DND-41 (cell line): ENCODE data around the gene KRT6B.
"Not testable (repeated sequence)": the region's sequence is repeated elsewhere in the genome, so short reads cannot be mapped to it uniquely, and the experiment has no call there.

Experiments used
- ATAC-seq: fragments of 200-7000 bp; cut with Tn5 transposase; 3 replicates; pipeline ENCODE4 v1.9.1; 2021; ENCODE audit warnings: low read depth; ENCODE audit not compliant: insufficient read depth
- DNase-seq: peaks from one replicate; pipeline ENCODE4 v3.0.0-alpha.2; 2020
- H2AFZ ChIP-seq: 2 replicates; pipeline ENCODE4 v1.6.0; 2012; ENCODE audit warnings: low read depth, low read length
- H3K27ac ChIP-seq: 2 replicates; pipeline ENCODE4 v1.5.1; 2012; ENCODE audit warnings: low read length, inconsistent platforms
- H3K27me3 ChIP-seq: fragments of 200-600 bp; sonication (generic); 2 replicates; pipeline ENCODE4 v1.6.0; 2012; ENCODE audit warnings: low read length, mild to moderate bottlenecking, inconsistent platforms; ENCODE audit not compliant: insufficient read depth, poor library complexity
- H3K36me3 ChIP-seq: 2 replicates; pipeline ENCODE4 v1.5.1; 2012; ENCODE audit warnings: low read length, inconsistent platforms; ENCODE audit not compliant: insufficient read depth
- H3K4me1 ChIP-seq: 2 replicates; pipeline ENCODE4 v1.5.1; 2012; ENCODE audit warnings: mild to moderate bottlenecking, low read length; ENCODE audit not compliant: insufficient read depth
- H3K4me2 ChIP-seq: 2 replicates; pipeline ENCODE4 v1.6.0; 2012; ENCODE audit warnings: mild to moderate bottlenecking, moderate library complexity, low read length, inconsistent platforms; ENCODE audit not compliant: insufficient read depth
- H3K4me3 ChIP-seq, 2 experiments: fragments of 200-600 bp in 1 of 2; shearing (Covaris generic) in 1 of 2; 2 replicates each; pipeline ENCODE4 v1.5.1; 2012 to 2016; ENCODE audit warnings: inconsistent platforms in 2 of 2, low read length in 2 of 2, mild to moderate bottlenecking in 2 of 2, low read depth in 1 of 2, moderate library complexity in 1 of 2
- H3K79me2 ChIP-seq: 2 replicates; pipeline ENCODE4 v1.6.0; 2012; ENCODE audit warnings: low read length, inconsistent platforms; ENCODE audit not compliant: insufficient read depth
- H3K9ac ChIP-seq: 2 replicates; pipeline ENCODE4 v1.6.0; 2012; ENCODE audit warnings: low read depth, mild to moderate bottlenecking, inconsistent platforms, low read length, moderate library complexity
- H3K9me3 ChIP-seq: 2 replicates; pipeline ENCODE4 v1.5.1; 2012; ENCODE audit warnings: low read length, moderate library complexity, mild to moderate bottlenecking, inconsistent platforms; ENCODE audit not compliant: insufficient read depth, severe bottlenecking
- H4K20me1 ChIP-seq: 2 replicates; pipeline ENCODE4 v1.6.0; 2012; ENCODE audit warnings: low read length; ENCODE audit not compliant: insufficient read depth
- CTCF ChIP-seq: IDR thresholded peaks from 2 replicates; pipeline ENCODE4 v1.5.1; 2012; ENCODE audit warnings: borderline replicate concordance, low read length, moderate library complexity, mild to moderate bottlenecking; ENCODE audit not compliant: poor library complexity, severe bottlenecking; ENCODE audit errors: extremely low read depth
- EZH2 ChIP-seq: IDR thresholded peaks from 3 replicates; pipeline ENCODE4 v1.6.1; 2012; ENCODE audit warnings: borderline replicate concordance, low read depth, mild to moderate bottlenecking, moderate library complexity, low read length, inconsistent platforms; ENCODE audit not compliant: severe bottlenecking

The KRT6B gene

DNA sequence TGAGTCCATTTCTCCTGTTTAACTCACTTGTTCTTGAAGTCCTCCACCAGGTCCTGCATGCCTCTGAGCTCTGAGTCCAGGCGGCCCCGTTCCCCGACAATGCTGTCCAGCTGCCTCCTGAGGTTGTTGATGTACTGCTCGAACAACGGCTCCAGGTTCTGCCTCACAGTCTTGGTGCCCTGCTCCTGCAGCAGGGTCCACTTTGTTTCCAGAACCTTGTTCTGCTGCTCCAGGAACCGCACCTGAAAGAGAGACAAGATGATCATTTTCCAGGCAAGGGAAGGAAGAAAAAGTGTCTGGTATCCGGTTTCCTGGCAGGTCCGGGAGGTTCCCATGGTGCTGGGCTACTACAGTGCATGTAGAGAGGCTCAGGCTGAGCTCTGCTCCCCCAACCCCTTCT lies 39.5 kb upstream of the KRT6B start:
- H3K27ac ChIP-seq, DNase-seq, H3K4me3 ChIP-seq, H3K79me2 ChIP-seq, H3K9me3 ChIP-seq, H2AFZ ChIP-seq, H4K20me1 ChIP-seq, ATAC-seq, H3K4me1 ChIP-seq, H3K36me3 ChIP-seq, H3K4me2 ChIP-seq, H3K9ac ChIP-seq: not testable (repeated sequence)
- peaks cover 17% of the 10 kb centered on the region for H3K27me3 ChIP-seq

DNA sequence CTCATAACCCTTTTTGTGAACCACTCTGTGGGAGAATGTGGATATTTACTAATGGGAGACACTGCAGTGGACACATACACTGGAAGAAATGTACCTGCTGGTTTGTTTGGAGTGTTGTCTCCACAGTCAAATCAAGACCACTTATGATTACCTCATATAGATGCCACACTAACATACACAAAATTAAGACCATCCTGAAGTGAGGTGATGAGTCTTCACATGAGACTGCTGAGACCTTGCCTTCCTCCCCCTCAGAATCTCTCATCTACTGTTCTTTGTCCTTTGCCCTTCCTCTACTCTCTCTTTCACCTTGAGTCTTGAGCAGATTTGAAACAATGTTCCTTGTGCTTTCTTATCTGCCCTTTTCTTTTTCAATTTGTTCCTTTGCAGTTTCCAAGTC lies 36.8 kb upstream of the KRT6B start:
- Histone ChIP-seq H3K4me1 (no peaks in the 10 kb centered on the region), H3K79me2 (no peaks in the 10 kb centered on the region), H3K27ac (no peak overlapping the region), H2AFZ (no peak overlapping the region), H3K9ac (no peak overlapping the region), H3K27me3 (peaks cover 6% of the 10 kb centered on the region), H4K20me1 (no peaks in the 10 kb centered on the region), H3K4me2 (no peak overlapping the region), H3K4me3 (no peak overlapping the region), H3K9me3 (no peaks in the 10 kb centered on the region), H3K36me3 (no peaks in the 10 kb centered on the region)
- ATAC-seq: no peak
- no peak for DNase-seq
- no peak for TF ChIP-seq EZH2
- no peak for TF ChIP-seq CTCF

DNA sequence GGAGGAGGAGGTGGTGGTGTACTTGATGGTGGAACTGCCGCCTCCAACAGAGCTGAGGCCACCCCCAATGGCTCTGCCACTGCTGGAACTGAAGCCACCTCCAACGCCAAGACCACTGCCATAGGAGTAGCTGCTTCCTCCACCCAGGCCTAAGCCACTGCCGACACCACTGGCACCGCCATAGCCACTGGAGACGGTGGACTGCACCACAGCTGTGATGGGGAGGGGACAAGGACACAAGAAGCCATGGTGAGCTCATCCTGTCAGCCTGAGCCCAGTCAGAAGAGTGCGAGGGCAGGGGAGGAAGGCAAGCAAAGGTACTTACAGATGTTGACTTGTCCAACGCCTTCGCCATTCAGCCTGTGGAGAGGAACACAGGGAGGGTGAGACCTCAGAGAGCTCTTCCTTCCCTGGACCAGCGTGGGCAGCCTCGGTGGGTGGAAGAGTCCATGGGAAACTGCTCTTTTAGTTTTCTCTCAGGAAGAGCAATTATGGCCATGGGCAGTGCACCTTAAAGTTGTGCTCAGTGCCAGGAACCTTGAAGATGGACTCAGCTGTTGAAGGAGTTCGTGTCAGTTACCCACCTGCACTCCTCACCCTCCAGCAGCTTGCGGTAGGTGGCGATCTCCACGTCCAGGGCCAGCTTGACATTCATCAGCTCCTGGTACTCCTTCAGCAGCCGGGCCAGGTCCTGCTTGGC lies 35.9 kb upstream of the KRT6B start:
- not testable (repeated sequence) for H3K79me2 ChIP-seq, H2AFZ ChIP-seq, H4K20me1 ChIP-seq, H3K4me3 ChIP-seq, H3K36me3 ChIP-seq, H3K9me3 ChIP-seq, DNase-seq, H3K4me1 ChIP-seq, H3K27me3 ChIP-seq, H3K27ac ChIP-seq, H3K9ac ChIP-seq, H3K4me2 ChIP-seq, ATAC-seq

DNA sequence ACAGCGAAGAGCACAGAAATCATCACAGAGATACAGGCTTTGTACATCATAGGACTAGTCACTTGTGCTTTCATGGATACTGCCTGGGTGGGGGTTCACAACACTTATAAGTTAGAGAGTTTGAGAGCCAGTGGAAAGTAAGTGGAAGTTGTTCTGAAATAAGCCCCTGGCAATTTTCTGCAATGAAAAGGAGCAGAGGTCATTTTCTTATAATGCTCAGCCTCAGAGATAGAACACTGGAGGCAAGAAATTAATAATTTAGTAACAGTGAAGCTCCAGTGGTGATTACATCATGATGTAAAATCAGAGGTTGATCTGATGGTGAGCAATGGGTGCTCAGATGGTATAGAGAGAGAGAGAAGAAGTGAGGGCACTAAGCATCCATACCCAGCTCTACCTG lies 35.3 kb upstream of the KRT6B start:
- H3K9me3 ChIP-seq: no peaks in the 10 kb centered on the region
- TF ChIP-seq CTCF: no peak
- TF ChIP-seq EZH2: no peak
- no peak overlapping the region for H3K4me2 ChIP-seq
- no peaks in the 10 kb centered on the region for H3K36me3 ChIP-seq
- ATAC-seq (no peak), DNase-seq (no peak)
- no peak overlapping the region for H3K27ac ChIP-seq
- no peaks in the 10 kb centered on the region for H3K4me1 ChIP-seq
- no peak overlapping the region for H3K4me3 ChIP-seq
- H3K9ac ChIP-seq: no peak overlapping the region
- no peaks in the 10 kb centered on the region for H4K20me1 ChIP-seq
- H3K79me2 ChIP-seq: no peaks in the 10 kb centered on the region
- H3K27me3 ChIP-seq: peaks cover 5% of the 10 kb centered on the region
- no peak overlapping the region for H2AFZ ChIP-seq
